HG03469 (cell line): ENCODE results near the gene ARHGAP18.

Source experiments
- ATAC-seq: cut with Tn5 transposase; IDR thresholded peaks from one replicate; pipeline ENCODE4 v1.9.1; 2021; ENCODE audit warnings: mild to moderate bottlenecking, moderate library complexity, moderate number of reproducible peaks; ENCODE audit not compliant: unreplicated experiment

Gene ARHGAP18

DNA sequence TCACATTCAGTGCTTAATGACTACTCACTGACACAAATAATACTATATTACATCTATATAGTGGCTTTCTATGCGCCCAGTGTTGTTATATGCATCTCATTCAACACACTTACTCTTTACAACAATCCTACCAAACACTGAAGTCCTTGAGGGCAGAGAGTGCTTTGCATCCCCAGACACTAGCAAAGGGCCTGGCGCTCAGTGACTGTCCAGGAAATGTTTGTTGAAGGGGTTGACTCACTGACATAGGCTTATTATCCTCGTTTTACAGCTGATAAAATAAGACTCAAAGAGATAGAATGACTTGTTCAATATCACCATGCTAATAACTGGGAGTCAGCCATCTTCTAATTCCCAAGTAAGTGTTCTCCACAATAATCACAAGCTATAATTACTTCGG lies 163.3 kb downstream of the ARHGAP18 start:
- ATAC-seq, result no peak

GRCh38 chr6:129544892-129545612 lies 164.9 kb downstream of the ARHGAP18 start:
- no peak for ATAC-seq

- no peak for ATAC-seq
Observed at GRCh38 chr6:129543981-129544380, 166.0 kb downstream of the ARHGAP18 start.

- no peak for ATAC-seq
Observed at GRCh38 chr6:129542705-129543104, 167.3 kb downstream of the ARHGAP18 start.

- no peak for ATAC-seq
Observed at GRCh38 chr6:129539032-129539431, 170.9 kb downstream of the ARHGAP18 start.

GRCh38 chr6:129536271-129536670 lies 173.7 kb downstream of the ARHGAP18 start:
- no peak for ATAC-seq

DNA sequence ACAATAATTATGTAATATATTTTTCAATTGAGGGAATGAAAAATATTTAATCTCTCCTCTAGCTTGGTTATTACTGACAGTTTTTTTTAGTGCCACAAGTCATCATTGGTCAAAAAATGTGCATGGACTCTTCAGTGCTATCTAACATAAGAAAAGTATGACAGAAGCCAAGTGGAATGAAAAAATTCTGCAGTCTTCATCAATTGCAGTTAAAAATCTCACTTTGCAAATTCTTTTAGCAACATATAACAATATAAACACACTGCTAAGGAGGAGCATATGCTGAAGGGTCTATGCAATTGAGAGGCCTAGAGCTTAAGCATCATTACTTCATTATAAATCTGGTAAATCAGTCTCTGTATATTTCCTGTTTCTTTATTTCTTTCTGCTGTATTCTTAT lies 175.1 kb downstream of the ARHGAP18 start:
- ATAC-seq, result no peak
